H9 (cell line): ENCODE data around the gene MOGAT2. TPM values are rescaled to one million over a fixed set of nuclear protein-coding genes. Genes with fewer than 3 reads are reported as not detected.

ENCODE experiments used
- DNase-seq: peaks from one replicate; pipeline ENCODE4 v3.0.0-alpha.2; 2017
- H2AFZ ChIP-seq: one replicate; pipeline ENCODE4 v1.6.1; 2013; ENCODE audit warnings: mild to moderate bottlenecking, low read length, control low read depth, moderate library complexity
- H2AK5ac ChIP-seq: 2 replicates; pipeline ENCODE4 v1.6.1; 2013; ENCODE audit warnings: low read length, control low read depth, mixed read lengths; ENCODE audit not compliant: insufficient read length
- H2BK120ac ChIP-seq: one replicate; pipeline ENCODE4 v1.6.1; 2013; ENCODE audit warnings: low read depth, mild to moderate bottlenecking, low read length, control low read depth, inconsistent platforms; ENCODE audit not compliant: poor library complexity, severe bottlenecking
- H2BK12ac ChIP-seq: 2 replicates; pipeline ENCODE4 v1.6.1; 2013; ENCODE audit warnings: low read length, control low read depth, mixed read lengths, low read depth; ENCODE audit not compliant: insufficient read length
- H2BK15ac ChIP-seq: 2 replicates; pipeline ENCODE4 v1.6.1; 2013; ENCODE audit warnings: low read depth, low read length, control low read depth
- H2BK20ac ChIP-seq: one replicate; pipeline ENCODE4 v1.6.1; 2013; ENCODE audit warnings: low read depth, mild to moderate bottlenecking, low read length, control low read depth, inconsistent platforms; ENCODE audit not compliant: poor library complexity, severe bottlenecking
- H2BK5ac ChIP-seq: 2 replicates; pipeline ENCODE4 v1.6.1; 2013; ENCODE audit warnings: low read length, control low read depth, mixed read lengths; ENCODE audit not compliant: insufficient read length
- H3K14ac ChIP-seq: 2 replicates; pipeline ENCODE4 v1.6.1; 2013; ENCODE audit warnings: low read length, control low read depth; ENCODE audit not compliant: insufficient read depth
- H3K18ac ChIP-seq: 2 replicates; pipeline ENCODE4 v1.6.1; 2013; ENCODE audit warnings: low read depth, mild to moderate bottlenecking, mixed read lengths, low read length, control low read depth; ENCODE audit not compliant: insufficient read length
- H3K23ac ChIP-seq: 2 replicates; pipeline ENCODE4 v1.6.1; 2013; ENCODE audit warnings: low read length, control low read depth, mixed read lengths, low read depth; ENCODE audit not compliant: insufficient read length
- H3K23me2 ChIP-seq: 2 replicates; pipeline ENCODE4 v1.6.1; 2013; ENCODE audit warnings: low read depth, mild to moderate bottlenecking, mixed read lengths, low read length, control low read depth; ENCODE audit not compliant: insufficient read length, poor library complexity, severe bottlenecking
- H3K27ac ChIP-seq: 2 replicates; pipeline ENCODE4 v1.5.1; 2013; ENCODE audit warnings: low read length, control low read depth, mixed read lengths, low read depth; ENCODE audit not compliant: insufficient read length
- H3K27me3 ChIP-seq: 2 replicates; pipeline ENCODE4 v1.6.1; 2013; ENCODE audit warnings: low read length, control low read depth, inconsistent platforms; ENCODE audit not compliant: insufficient read depth
- H3K4ac ChIP-seq: 2 replicates; pipeline ENCODE4 v1.6.1; 2013; ENCODE audit warnings: low read depth, mild to moderate bottlenecking, control low read depth, inconsistent platforms, low read length, moderate library complexity
- H3K4me1 ChIP-seq: 2 replicates; pipeline ENCODE4 v1.6.1; 2013; ENCODE audit warnings: low read length, control low read depth, inconsistent platforms; ENCODE audit not compliant: insufficient read depth
- H3K4me2 ChIP-seq: 2 replicates; pipeline ENCODE4 v1.6.1; 2013; ENCODE audit warnings: low read length, control low read depth, mixed read lengths; ENCODE audit not compliant: insufficient read length, insufficient read depth
- H3K56ac ChIP-seq: 2 replicates; pipeline ENCODE4 v1.6.1; 2013; ENCODE audit warnings: low read depth, mild to moderate bottlenecking, mixed read lengths, low read length, control low read depth; ENCODE audit not compliant: insufficient read length
- H3K79me1 ChIP-seq: 2 replicates; pipeline ENCODE4 v1.6.1; 2013; ENCODE audit warnings: low read depth, mild to moderate bottlenecking, moderate library complexity, low read length, control low read depth, inconsistent platforms; ENCODE audit not compliant: insufficient read depth, poor library complexity, severe bottlenecking
- H3K79me2 ChIP-seq: 2 replicates; pipeline ENCODE4 v1.6.1; 2013; ENCODE audit warnings: low read length, control low read depth, inconsistent platforms; ENCODE audit not compliant: insufficient read depth
- H3K9ac ChIP-seq: 2 replicates; pipeline ENCODE4 v1.6.1; 2013; ENCODE audit warnings: low read length, control low read depth, mixed read lengths; ENCODE audit not compliant: insufficient read length; ENCODE audit errors: extremely low read depth
- H3K9me3 ChIP-seq: one replicate; pipeline ENCODE4 v1.6.1; 2013; ENCODE audit warnings: low read depth, low read length, inconsistent platforms; ENCODE audit not compliant: control insufficient read depth
- H3T11ph ChIP-seq: one replicate; pipeline ENCODE4 v1.6.1; 2013; ENCODE audit warnings: mild to moderate bottlenecking, low read length, control low read depth, inconsistent platforms
- H4K20me1 ChIP-seq: one replicate; pipeline ENCODE4 v1.6.1; 2013; ENCODE audit not compliant: control insufficient read depth, insufficient read length, insufficient read depth
- H4K5ac ChIP-seq: 2 replicates; pipeline ENCODE4 v1.6.1; 2013; ENCODE audit warnings: low read depth, mild to moderate bottlenecking, mixed read lengths, low read length, control low read depth; ENCODE audit not compliant: insufficient read length
- H4K8ac ChIP-seq: replicated peaks from 2 replicates; pipeline ENCODE4 v1.6.1; 2013; ENCODE audit warnings: low read length, control low read depth, mixed read lengths, low read depth; ENCODE audit not compliant: insufficient read length
- H4K91ac ChIP-seq: 2 replicates; pipeline ENCODE4 v1.6.1; 2013; ENCODE audit warnings: low read depth, mild to moderate bottlenecking, moderate library complexity, mixed read lengths, low read length, control low read depth; ENCODE audit not compliant: insufficient read length
- H3K27ac Mint-ChIP-seq, 3 experiments: 2 replicates in 2 of 3; 3 replicates in 1 of 3; pipeline ENCODE4 v1.8.0; 2020 to 2021; ENCODE audit warnings: mixed read lengths in 3 of 3, mild to moderate bottlenecking in 1 of 3, moderate library complexity in 1 of 3
- H3K27me3 Mint-ChIP-seq: 2 replicates; pipeline ENCODE4 v1.8.0; 2021; ENCODE audit warnings: low read depth, mild to moderate bottlenecking, moderate library complexity, mixed read lengths
- H3K36me3 Mint-ChIP-seq, 3 experiments: 2 replicates in 2 of 3; 3 replicates in 1 of 3; pipeline ENCODE4 v1.8.0; 2020 to 2021; ENCODE audit warnings: low read depth in 3 of 3, mixed read lengths in 3 of 3; ENCODE audit not compliant: insufficient read depth in 1 of 3
- H3K4me1 Mint-ChIP-seq, 2 experiments: 2 replicates each; pipeline ENCODE4 v1.8.0; 2020; ENCODE audit warnings: mixed read lengths in 2 of 2
- H3K4me3 Mint-ChIP-seq, 2 experiments: 2 replicates in 1 of 2; 3 replicates in 1 of 2; pipeline ENCODE4 v1.8.0; 2020 to 2021; ENCODE audit warnings: mild to moderate bottlenecking in 2 of 2, mixed read lengths in 2 of 2, moderate library complexity in 1 of 2
- H3K9me3 Mint-ChIP-seq, 2 experiments: 2 replicates in 1 of 2; 3 replicates in 1 of 2; pipeline ENCODE4 v1.8.0; 2020; ENCODE audit warnings: mild to moderate bottlenecking in 2 of 2, mixed read lengths in 2 of 2, moderate library complexity in 1 of 2
- WGBS: extraction: QIAGEN DNeasy Blood & Tissue Kit; methylation state at CpG from one replicate; pipeline ENCODE4 v1.1.7; 2013; ENCODE audit warnings: missing lambda C conversion rate, low lambda C conversion rate, mixed read lengths; ENCODE audit not compliant: insufficient read length; ENCODE audit errors: extremely low coverage; 5-methylcytosine and 5-hydroxymethylcytosine counted together
- total RNA-seq: library from RNA; stranded (reverse); gene quantifications from 2 replicates; pipeline ENCODE4 v1.2.1, GENCODE V29; 2021
- TF ChIP-seq, protein P1 (sequence below): fragments of 200-600 bp; sonication (generic); conservative IDR thresholded peaks from 3 replicates; pipeline ENCODE4 v1.8.0; 2021; ENCODE audit warnings: antibody characterized with exemption, mild to moderate bottlenecking

MOGAT2 gene
- total RNA-seq, 1 experiment from 2014 or later: not detected

DNA sequence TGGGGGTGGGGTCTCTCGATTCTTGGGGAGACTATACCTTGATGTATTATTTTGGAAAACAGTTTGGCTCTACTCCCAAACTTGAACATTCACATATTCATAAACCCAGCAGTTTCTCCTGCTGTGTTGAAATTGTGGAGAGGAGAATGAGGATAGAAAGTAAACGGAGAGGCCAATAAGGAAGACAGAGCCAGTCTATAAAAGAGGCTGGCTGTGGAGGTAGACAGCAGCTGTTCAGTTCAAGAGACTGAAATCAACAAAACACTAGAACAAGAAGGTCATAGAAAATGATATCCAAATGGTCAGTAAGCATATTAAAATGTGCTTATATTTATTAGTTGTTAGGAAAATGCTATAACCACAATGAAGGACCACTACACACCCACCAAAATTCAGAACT is 1.9 kb upstream of the MOGAT2 start:
- Histone ChIP-seq H2BK20ac (no peak overlapping the region), H3K9me3 (no peaks in the 10 kb centered on the region), H4K20me1 (no peaks in the 10 kb centered on the region), H3K9ac (no peak overlapping the region), H3K23ac (no peak overlapping the region), H3K4me1 (peaks cover 2% of the 10 kb centered on the region; the same call in 1 of the 2 replicates), H3K27me3 (peaks cover 15% of the 10 kb centered on the region; the same call in 1 of the 2 replicates), H2AFZ (no peak overlapping the region), H2BK120ac (no peak overlapping the region), H3K4ac (no peak overlapping the region), H4K5ac (no peak overlapping the region), H3T11ph (no peak overlapping the region), H2BK12ac (no peak overlapping the region), H4K91ac (no peak overlapping the region), H3K4me2 (no peak overlapping the region), H3K14ac (no peak overlapping the region), H3K23me2 (no peaks in the 10 kb centered on the region), H3K79me2 (no peaks in the 10 kb centered on the region), H4K8ac (no peak overlapping the region), H2BK15ac (no peak overlapping the region), H3K18ac (no peak overlapping the region), H3K56ac (no peak overlapping the region), H2BK5ac (no peak overlapping the region), H3K27ac (no peak overlapping the region), H2AK5ac (no peak overlapping the region), H3K79me1 (no peaks in the 10 kb centered on the region)
- no peak for DNase-seq
- no CpG with 5 or more reads among the region's 2 CpGs for whole genome bisulfite sequencing
- Mint-ChIP-seq H3K9me3 (no peaks in the 10 kb centered on the region; a peak in 1 of 5 replicates), H3K4me1 (peaks cover 12 to 22% of the 10 kb centered on the region in 2 experiments), H3K27ac (no peak overlapping the region), H3K27me3 (peaks cover 97% of the 10 kb centered on the region), H3K4me3 (no peak overlapping the region), H3K36me3 (no peaks in the 10 kb centered on the region)
- TF ChIP-seq, protein P1, sequence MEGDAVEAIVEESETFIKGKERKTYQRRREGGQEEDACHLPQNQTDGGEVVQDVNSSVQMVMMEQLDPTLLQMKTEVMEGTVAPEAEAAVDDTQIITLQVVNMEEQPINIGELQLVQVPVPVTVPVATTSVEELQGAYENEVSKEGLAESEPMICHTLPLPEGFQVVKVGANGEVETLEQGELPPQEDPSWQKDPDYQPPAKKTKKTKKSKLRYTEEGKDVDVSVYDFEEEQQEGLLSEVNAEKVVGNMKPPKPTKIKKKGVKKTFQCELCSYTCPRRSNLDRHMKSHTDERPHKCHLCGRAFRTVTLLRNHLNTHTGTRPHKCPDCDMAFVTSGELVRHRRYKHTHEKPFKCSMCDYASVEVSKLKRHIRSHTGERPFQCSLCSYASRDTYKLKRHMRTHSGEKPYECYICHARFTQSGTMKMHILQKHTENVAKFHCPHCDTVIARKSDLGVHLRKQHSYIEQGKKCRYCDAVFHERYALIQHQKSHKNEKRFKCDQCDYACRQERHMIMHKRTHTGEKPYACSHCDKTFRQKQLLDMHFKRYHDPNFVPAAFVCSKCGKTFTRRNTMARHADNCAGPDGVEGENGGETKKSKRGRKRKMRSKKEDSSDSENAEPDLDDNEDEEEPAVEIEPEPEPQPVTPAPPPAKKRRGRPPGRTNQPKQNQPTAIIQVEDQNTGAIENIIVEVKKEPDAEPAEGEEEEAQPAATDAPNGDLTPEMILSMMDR: no peak
